Karpas-422 (cell line): ENCODE data around the gene GCLM. TPM values are rescaled to one million over a fixed set of nuclear protein-coding genes. Genes with fewer than 3 reads are reported as not detected.
"Not testable (repeated sequence)": the region's sequence is repeated elsewhere in the genome, so short reads cannot be mapped to it uniquely, and the experiment has no call there.

ENCODE experiments used
- DNase-seq: peaks from one replicate; pipeline ENCODE4 v3.0.0-alpha.2; 2015
- H2AFZ ChIP-seq: fragments of 200-600 bp; sonication (generic); 2 replicates; pipeline ENCODE4 v1.6.1; 2014; ENCODE audit warnings: antibody characterized with exemption, low read length, mixed read lengths
- H3K27ac ChIP-seq: fragments of 200-600 bp; sonication (generic); 2 replicates; pipeline ENCODE4 v1.5.1; 2014; ENCODE audit warnings: mild to moderate bottlenecking, low read length, moderate library complexity
- H3K27me3 ChIP-seq: fragments of 200-600 bp; sonication (generic); 2 replicates; pipeline ENCODE4 v1.6.1; 2014; ENCODE audit warnings: low read length, mixed read lengths
- H3K36me3 ChIP-seq: fragments of 200-600 bp; sonication (generic); 2 replicates; pipeline ENCODE4 v1.6.1; 2014; ENCODE audit warnings: low read length, mixed read lengths; ENCODE audit not compliant: insufficient read depth
- H3K4me1 ChIP-seq: fragments of 200-600 bp; sonication (generic); 2 replicates; pipeline ENCODE4 v1.6.1; 2014; ENCODE audit warnings: mild to moderate bottlenecking, low read length, mixed read lengths
- H3K4me2 ChIP-seq: fragments of 200-600 bp; sonication (generic); 2 replicates; pipeline ENCODE4 v1.6.1; 2014; ENCODE audit warnings: low read length, low read depth, mild to moderate bottlenecking; ENCODE audit not compliant: poor library complexity, severe bottlenecking
- H3K4me3 ChIP-seq: fragments of 200-600 bp; sonication (generic); 2 replicates; pipeline ENCODE4 v1.5.1; 2014; ENCODE audit warnings: mild to moderate bottlenecking, antibody characterized with exemption, low read length, mixed read lengths
- H3K79me2 ChIP-seq: fragments of 200-600 bp; sonication (generic); 2 replicates; pipeline ENCODE4 v1.6.1; 2014; ENCODE audit warnings: mild to moderate bottlenecking, low read length, mixed read lengths
- H3K9ac ChIP-seq: fragments of 200-600 bp; sonication (generic); 2 replicates; pipeline ENCODE4 v1.6.0; 2014; ENCODE audit warnings: low read length
- H3K9me2 ChIP-seq: fragments of 200-600 bp; sonication (generic), shearing (Covaris generic); replicated peaks from 2 replicates; pipeline ENCODE4 v1.6.0; 2014; ENCODE audit warnings: mild to moderate bottlenecking, low read length, moderate library complexity; ENCODE audit not compliant: insufficient read depth
- H3K9me3 ChIP-seq: fragments of 300-700, 200-600 bp; sonication (generic); 2 replicates; pipeline ENCODE4 v1.6.1; 2014; ENCODE audit warnings: low read length, mixed read lengths
- H4K20me1 ChIP-seq: fragments of 200-600 bp; sonication (generic); 2 replicates; pipeline ENCODE4 v1.6.1; 2014; ENCODE audit warnings: mild to moderate bottlenecking, antibody characterized with exemption, low read length, low read depth; ENCODE audit not compliant: insufficient read depth
- total RNA-seq: library from RNA; depleted of rRNA; stranded (reverse); fragments of >200 nt; shearing (Covaris generic); gene quantifications from 2 replicates; pipeline ENCODE4 v1.2.3, GENCODE V29; 2014; ENCODE audit warnings: low replicate concordance; rRNA removed

The GCLM gene, protein sequence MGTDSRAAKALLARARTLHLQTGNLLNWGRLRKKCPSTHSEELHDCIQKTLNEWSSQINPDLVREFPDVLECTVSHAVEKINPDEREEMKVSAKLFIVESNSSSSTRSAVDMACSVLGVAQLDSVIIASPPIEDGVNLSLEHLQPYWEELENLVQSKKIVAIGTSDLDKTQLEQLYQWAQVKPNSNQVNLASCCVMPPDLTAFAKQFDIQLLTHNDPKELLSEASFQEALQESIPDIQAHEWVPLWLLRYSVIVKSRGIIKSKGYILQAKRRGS
- 8.2 and 11.5 TPM in 2 replicates for total RNA-seq

DNA sequence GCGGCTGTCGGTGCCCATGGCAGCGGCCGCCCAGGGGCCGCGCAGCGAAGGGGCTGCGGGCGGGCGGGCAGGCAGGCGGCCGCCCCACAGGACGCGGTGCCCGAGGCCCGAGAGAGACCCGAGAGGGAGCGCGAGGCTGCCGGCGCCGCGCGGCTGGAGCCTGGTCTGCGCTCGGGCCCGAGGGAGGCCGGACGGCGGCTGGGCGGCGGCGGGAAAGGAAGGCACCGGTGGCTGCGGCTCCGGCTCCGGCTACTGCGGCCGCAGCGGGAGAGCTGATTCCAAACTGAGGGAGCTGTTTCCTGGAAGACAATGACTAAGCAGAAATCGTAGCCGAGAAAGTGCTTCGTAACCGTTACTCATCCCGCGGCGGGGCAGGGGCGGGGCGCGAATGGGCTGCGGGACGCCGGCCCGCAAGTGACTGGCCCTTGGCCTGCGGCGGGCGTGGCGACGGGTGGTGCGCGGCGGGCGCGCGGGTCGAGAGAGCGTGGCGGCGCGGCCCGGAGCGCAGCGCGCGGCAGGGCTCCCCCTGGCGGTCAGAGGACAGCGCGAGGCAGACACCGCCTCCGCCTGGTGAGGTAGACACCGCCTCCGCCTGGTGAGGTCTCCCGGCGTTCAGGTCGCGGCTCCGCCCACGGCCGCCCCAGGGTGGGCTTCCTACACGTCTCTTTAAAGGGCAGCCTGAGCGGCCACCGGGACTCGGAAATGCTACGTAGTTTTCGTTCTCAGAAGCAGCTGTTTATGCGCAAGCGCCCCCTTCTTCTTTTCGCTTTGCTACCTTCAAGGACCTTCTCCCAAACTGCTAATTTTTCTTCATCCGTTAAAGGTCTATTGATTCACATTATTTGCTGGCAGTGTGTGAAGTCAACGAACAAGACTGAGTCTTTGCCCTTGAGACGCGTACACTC lies at the start of gene GCLM:
GCLM (minus strand) TSS at position 285 of the 905 bp plus-strand sequence; CDS start at position 18, 267 bp downstream.
- H3K4me3 ChIP-seq: peak within 1 kb of the TSS; percentile 79
- H3K27me3 ChIP-seq: no peaks in the 10 kb centered on the region
- peak within 1 kb of the TSS; percentile 97 for H2AFZ ChIP-seq
- H4K20me1 ChIP-seq: no peaks in the 10 kb centered on the region
- no peaks in the 10 kb centered on the region for H3K36me3 ChIP-seq
- peaks cover 40% of the 10 kb centered on the region for H3K4me1 ChIP-seq
- peak within 1 kb of the TSS; percentile 87 for H3K9ac ChIP-seq
- H3K9me3 ChIP-seq: no peaks in the 10 kb centered on the region
- no peaks in the 10 kb centered on the region for H3K9me2 ChIP-seq
- peaks cover 45% of the 10 kb centered on the region for H3K79me2 ChIP-seq
- peak within 1 kb of the TSS; percentile 94 for H3K4me2 ChIP-seq
- peak; percentile 95 for DNase-seq
- H3K27ac ChIP-seq: peak within 1 kb of the TSS; percentile 33

GRCh38 chr1:93958726-93959100 lies 49.5 kb upstream of the GCLM start:
- H3K9me3 ChIP-seq: peaks cover 17% of the 10 kb centered on the region
- no peaks in the 10 kb centered on the region for H3K27me3 ChIP-seq
- DNase-seq: no peak
- no peak overlapping the region for H3K9ac ChIP-seq
- no peaks in the 10 kb centered on the region for H3K4me1 ChIP-seq
- H2AFZ ChIP-seq: no peak overlapping the region
- H3K79me2 ChIP-seq: no peaks in the 10 kb centered on the region
- H3K4me2 ChIP-seq: no peak overlapping the region
- no peak overlapping the region for H3K4me3 ChIP-seq
- H3K9me2 ChIP-seq: no peaks in the 10 kb centered on the region
- no peak overlapping the region for H3K27ac ChIP-seq
- H3K36me3 ChIP-seq: no peaks in the 10 kb centered on the region
- no peaks in the 10 kb centered on the region for H4K20me1 ChIP-seq

GRCh38 chr1:93958032-93958725 lies 48.9 kb upstream of the GCLM start:
- H3K4me2 ChIP-seq: no peak overlapping the region
- no peaks in the 10 kb centered on the region for H3K4me1 ChIP-seq
- no peaks in the 10 kb centered on the region for H3K36me3 ChIP-seq
- H2AFZ ChIP-seq: no peak overlapping the region
- no peak overlapping the region for H3K9ac ChIP-seq
- H3K27ac ChIP-seq: no peak overlapping the region
- no peak for DNase-seq
- H3K79me2 ChIP-seq: no peaks in the 10 kb centered on the region
- H3K9me2 ChIP-seq: no peaks in the 10 kb centered on the region
- H3K9me3 ChIP-seq: peaks cover 17% of the 10 kb centered on the region
- H4K20me1 ChIP-seq: no peaks in the 10 kb centered on the region
- H3K4me3 ChIP-seq: no peak overlapping the region
- H3K27me3 ChIP-seq: no peaks in the 10 kb centered on the region

GRCh38 chr1:93955765-93956164 lies 46.5 kb upstream of the GCLM start:
- DNase-seq: peak; percentile 46
- Histone ChIP-seq H2AFZ (no peak overlapping the region), H3K27me3 (no peaks in the 10 kb centered on the region), H3K9me2 (no peaks in the 10 kb centered on the region), H3K9ac (no peak overlapping the region), H4K20me1 (no peaks in the 10 kb centered on the region), H3K4me2 (no peak overlapping the region), H3K4me1 (no peaks in the 10 kb centered on the region), H3K27ac (no peak overlapping the region), H3K4me3 (no peak overlapping the region), H3K36me3 (no peaks in the 10 kb centered on the region), H3K9me3 (peaks cover 17% of the 10 kb centered on the region), H3K79me2 (no peaks in the 10 kb centered on the region)

DNA sequence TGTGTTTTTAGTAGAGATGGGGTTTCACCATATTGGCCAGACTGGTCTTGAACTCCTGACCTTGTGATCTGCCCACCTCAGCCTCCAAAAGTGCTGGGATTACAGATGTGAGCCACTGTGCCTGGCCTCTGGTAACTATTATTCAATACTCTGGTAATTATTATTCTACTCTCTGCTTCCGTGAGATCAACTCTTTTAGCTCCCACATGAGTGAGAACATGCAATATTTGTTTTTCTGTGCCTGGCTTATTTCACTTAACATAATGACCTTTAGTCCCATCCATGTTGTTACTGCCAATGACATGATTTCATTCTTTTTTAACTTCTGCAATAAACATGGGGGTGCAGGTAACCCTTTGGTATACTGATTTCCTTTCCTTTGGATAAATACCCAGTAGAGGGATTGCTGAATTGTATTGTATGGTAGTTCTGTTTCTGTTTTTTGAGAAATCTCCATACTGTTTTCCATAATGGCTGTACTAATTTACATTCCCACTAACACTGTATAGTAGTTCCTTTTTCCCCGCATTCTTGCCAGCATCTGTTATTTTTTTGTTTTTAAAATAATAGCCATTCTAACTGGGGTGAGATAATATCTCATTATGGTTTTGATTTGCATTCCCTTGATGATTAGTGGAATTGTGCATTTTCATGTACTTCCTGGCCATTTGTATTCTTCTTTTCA lies 37.9 kb upstream of the GCLM start:
- H3K79me2 ChIP-seq, H4K20me1 ChIP-seq, H3K36me3 ChIP-seq, DNase-seq, H2AFZ ChIP-seq, H3K27me3 ChIP-seq, H3K4me2 ChIP-seq, H3K9me2 ChIP-seq, H3K4me1 ChIP-seq, H3K27ac ChIP-seq, H3K9ac ChIP-seq, H3K9me3 ChIP-seq, H3K4me3 ChIP-seq: not testable (repeated sequence)

GRCh38 chr1:93938461-93939145 lies 29.4 kb upstream of the GCLM start:
- Histone ChIP-seq H3K36me3 (no peaks in the 10 kb centered on the region), H3K4me2 (no peak overlapping the region), H3K79me2 (no peaks in the 10 kb centered on the region), H3K27ac (no peak overlapping the region), H3K9ac (no peak overlapping the region), H3K9me2 (no peaks in the 10 kb centered on the region), H4K20me1 (no peaks in the 10 kb centered on the region), H2AFZ (no peak overlapping the region), H3K9me3 (0 out of 2 replicates have a peak, but pooled peaks cover 4% of the 10 kb centered on the region), H3K4me3 (no peak overlapping the region), H3K4me1 (no peaks in the 10 kb centered on the region), H3K27me3 (no peaks in the 10 kb centered on the region)
- DNase-seq: no peak

DNA sequence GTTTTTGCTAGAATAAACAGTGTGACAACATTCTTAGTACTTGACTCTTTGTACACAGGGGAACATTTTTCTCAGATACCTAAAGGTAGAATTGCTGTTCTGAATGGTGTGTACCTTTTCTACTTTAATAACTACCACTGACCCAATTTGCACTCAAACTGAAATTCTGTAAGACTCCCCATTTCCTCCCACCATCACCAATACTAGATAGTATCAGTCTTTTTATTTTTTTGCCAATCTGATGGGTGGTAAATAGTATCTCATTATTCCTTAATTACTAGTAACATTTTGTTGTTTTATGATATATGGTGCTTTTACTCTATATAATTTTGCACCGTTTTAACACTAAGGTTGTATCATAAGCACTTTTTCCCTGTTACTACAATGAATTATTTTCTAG lies 28.8 kb upstream of the GCLM start:
- H3K9me2 ChIP-seq: no peaks in the 10 kb centered on the region
- H3K27ac ChIP-seq: no peak overlapping the region
- no peak overlapping the region for H2AFZ ChIP-seq
- H3K9me3 ChIP-seq: 0 out of 2 replicates have a peak, but pooled peaks cover 4% of the 10 kb centered on the region
- no peak for DNase-seq
- H3K4me3 ChIP-seq: no peak overlapping the region
- H3K27me3 ChIP-seq: no peaks in the 10 kb centered on the region
- no peaks in the 10 kb centered on the region for H3K36me3 ChIP-seq
- no peak overlapping the region for H3K9ac ChIP-seq
- no peaks in the 10 kb centered on the region for H3K79me2 ChIP-seq
- H3K4me2 ChIP-seq: no peak overlapping the region
- no peaks in the 10 kb centered on the region for H3K4me1 ChIP-seq
- no peaks in the 10 kb centered on the region for H4K20me1 ChIP-seq
